HEK293 (cell line): ENCODE results near the gene NCEH1.

Experiments used
- MZF1 ChIP-seq: fragments of 450-650 bp; formaldehyde crosslinking; IDR thresholded peaks from 2 replicates; pipeline ENCODE4 v1.5.1; 2017; ENCODE audit warnings: missing biosample characterization, missing genetic modification characterization, borderline replicate concordance
- REST ChIP-seq: fragments of 450-650 bp; formaldehyde crosslinking; IDR thresholded peaks from 2 replicates; pipeline ENCODE4 v1.5.1; 2016; ENCODE audit warnings: missing biosample characterization, missing genetic modification characterization
- ZNF48 ChIP-seq: fragments of 450-650 bp; formaldehyde crosslinking; IDR thresholded peaks from 2 replicates; pipeline ENCODE4 v1.5.1; 2016; ENCODE audit warnings: missing biosample characterization, missing genetic modification characterization

DNA sequence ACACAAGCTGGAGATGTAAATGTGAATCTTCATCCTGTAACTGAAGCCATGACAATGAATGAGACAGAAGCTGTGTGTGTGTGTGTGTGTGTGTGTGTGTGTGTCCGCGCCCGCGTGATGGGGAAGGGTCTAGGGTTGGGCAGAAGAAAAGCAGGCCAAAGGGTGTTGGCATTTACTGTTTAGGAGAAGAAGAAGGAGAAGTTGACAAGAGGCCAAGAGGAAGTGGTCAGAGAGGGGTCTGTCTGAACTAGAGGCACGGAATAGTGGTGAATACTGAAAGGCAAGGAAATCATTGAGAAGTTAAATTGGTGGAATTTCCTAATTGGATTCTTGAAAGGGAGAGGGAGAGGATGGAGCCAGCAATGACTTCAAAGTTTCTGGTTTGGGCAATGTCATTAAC, 5.6 kb upstream of the NCEH1 start:
- TF ChIP-seq REST (tag by site-specific recombination), result no peak
- no peak for TF ChIP-seq MZF1 (tag by site-specific recombination)
- TF ChIP-seq ZNF48, result no peak
